ENCODE data around the gene PLCB1. TPM values are rescaled to one million over a fixed set of nuclear protein-coding genes. Genes with fewer than 3 reads are reported as not detected.

The PLCB1 gene
- total and polyA plus RNA-seq, 2 donors (not counting 3 experiments of a cell fraction or from before 2014, with no cell fraction given), result 10.2 to 53.4 TPM

DNA sequence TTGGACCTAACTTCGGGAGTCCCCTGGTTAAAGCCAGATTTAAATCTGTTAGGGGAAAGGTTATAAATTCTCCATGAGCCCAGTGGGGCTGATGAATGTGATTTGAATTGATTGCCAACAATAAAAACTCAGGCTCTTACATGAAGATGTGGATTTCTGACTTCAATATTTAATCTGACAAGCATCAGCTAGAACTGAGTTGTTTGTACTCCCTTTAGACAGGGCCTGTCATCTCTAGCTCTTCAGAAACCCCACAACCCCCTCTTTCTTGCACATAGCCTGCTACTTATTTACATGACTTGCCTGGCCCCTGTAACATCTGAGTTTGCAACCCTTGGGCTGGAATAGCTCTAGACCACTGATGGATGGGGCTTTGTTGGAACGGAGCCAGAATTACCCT is 745.2 kb downstream of the PLCB1 start:
- H4K20me1 ChIP-seq (replicated peaks; ENCODE audit: control insufficient read depth, extremely low read depth, insufficient read depth, low read length), result no peaks in the 10 kb centered on the region
- H3K79me2 ChIP-seq (ENCODE audit: control insufficient read depth, insufficient read depth, low read length), result no peaks in the 10 kb centered on the region
- no peak for TF ChIP-seq POLR2A (IDR thresholded peaks at IDR 0.05; ENCODE audit: low read depth, low read length)
- TF ChIP-seq, protein P1, sequence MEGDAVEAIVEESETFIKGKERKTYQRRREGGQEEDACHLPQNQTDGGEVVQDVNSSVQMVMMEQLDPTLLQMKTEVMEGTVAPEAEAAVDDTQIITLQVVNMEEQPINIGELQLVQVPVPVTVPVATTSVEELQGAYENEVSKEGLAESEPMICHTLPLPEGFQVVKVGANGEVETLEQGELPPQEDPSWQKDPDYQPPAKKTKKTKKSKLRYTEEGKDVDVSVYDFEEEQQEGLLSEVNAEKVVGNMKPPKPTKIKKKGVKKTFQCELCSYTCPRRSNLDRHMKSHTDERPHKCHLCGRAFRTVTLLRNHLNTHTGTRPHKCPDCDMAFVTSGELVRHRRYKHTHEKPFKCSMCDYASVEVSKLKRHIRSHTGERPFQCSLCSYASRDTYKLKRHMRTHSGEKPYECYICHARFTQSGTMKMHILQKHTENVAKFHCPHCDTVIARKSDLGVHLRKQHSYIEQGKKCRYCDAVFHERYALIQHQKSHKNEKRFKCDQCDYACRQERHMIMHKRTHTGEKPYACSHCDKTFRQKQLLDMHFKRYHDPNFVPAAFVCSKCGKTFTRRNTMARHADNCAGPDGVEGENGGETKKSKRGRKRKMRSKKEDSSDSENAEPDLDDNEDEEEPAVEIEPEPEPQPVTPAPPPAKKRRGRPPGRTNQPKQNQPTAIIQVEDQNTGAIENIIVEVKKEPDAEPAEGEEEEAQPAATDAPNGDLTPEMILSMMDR (IDR thresholded peaks at IDR 0.05; ENCODE audit: extremely low read depth in 1 of 2, insufficient read depth in 1 of 2, low read depth in 1 of 2, low read length in 2 of 2), result no peak
- TF ChIP-seq JUN (IDR thresholded peaks at IDR 0.05; ENCODE audit: borderline replicate concordance, insufficient read depth, insufficient read length, low read depth), result no peak
- TF ChIP-seq EZH2 (IDR thresholded peaks at IDR 0.05; ENCODE audit: borderline replicate concordance, low read depth, low read length, severe bottlenecking), result no peak
- ChIA-PET CTCF (no interaction called here), POLR2A (no interaction called here)
- no peak overlapping the region for H3K4me2 ChIP-seq (ENCODE audit: insufficient read depth, low read length)
- dilution Hi-C loops (cut with MboI; ENCODE audit: extremely low pct_ligation_motif_present, low sequenced_read_pairs), result no loop called here
- intact Hi-C loops (cut with micrococcal nuclease), result no loop called here
- BruUV-seq (replicated peaks), result no TSS peak
- no peak overlapping the region for H2AFZ ChIP-seq (ENCODE audit: low read depth, low read length)
- no peak overlapping the region for H3K9ac ChIP-seq (replicated peaks; ENCODE audit: extremely low read depth, insufficient read depth, low read length)
- H3K4me1 ChIP-seq (ENCODE audit: control insufficient read depth, extremely low read depth, insufficient read depth, low read length), result peaks cover 13% of the 10 kb centered on the region
- H3K36me3 ChIP-seq (ENCODE audit: control insufficient read depth in 2 of 2, extremely low read depth in 1 of 2, insufficient read depth in 2 of 2, low read length in 2 of 2), result no peaks in the 10 kb centered on the region
- DNase-seq (ENCODE audit: low read depth, low spot score) (no peak), FAIRE-seq (no peak)
- no peaks in the 10 kb centered on the region for H3K9me1 ChIP-seq (replicated peaks; ENCODE audit: control insufficient read depth, extremely low read depth, insufficient read depth, low read length)
- no peak overlapping the region for H3K4me3 ChIP-seq (replicated peaks in 1 of 3; ENCODE audit: insufficient read depth in 1 of 3, low read depth in 1 of 3, low read length in 3 of 3)
- H3K9me3 ChIP-seq (replicated peaks; ENCODE audit: control insufficient read depth, insufficient read depth, low read length), result no peaks in the 10 kb centered on the region
- no peaks in the 10 kb centered on the region for H3K27me3 ChIP-seq (ENCODE audit: control insufficient read depth in 2 of 2, insufficient read depth in 2 of 2, low read length in 2 of 2)
- H3K27ac ChIP-seq (ENCODE audit: insufficient read depth, low read depth, low read length), result no peak overlapping the region

DNA sequence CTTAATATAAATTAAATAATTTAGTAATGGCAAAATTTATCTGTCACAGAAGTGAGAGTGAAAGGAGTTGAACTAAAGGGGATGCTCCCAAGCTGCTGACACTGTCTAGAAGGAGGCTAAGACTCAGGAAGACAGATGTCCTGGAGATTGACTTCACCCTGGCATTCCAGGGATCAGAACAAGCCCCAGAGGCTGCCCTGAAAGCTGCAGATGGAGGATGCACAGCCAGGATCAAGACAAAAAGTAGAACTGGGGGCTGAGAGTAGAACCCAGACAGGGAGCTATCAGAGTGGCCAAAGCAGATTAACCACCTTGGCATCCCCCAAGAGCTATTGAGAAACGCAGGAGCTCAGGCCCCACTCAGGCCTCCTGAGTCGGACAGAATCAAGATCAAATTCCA is 747.6 kb downstream of the PLCB1 start:
- dilution Hi-C loops (cut with MboI; ENCODE audit: extremely low pct_ligation_motif_present, low sequenced_read_pairs), result no loop called here
- POLR2A ChIA-PET, result no interaction called here
- Histone ChIP-seq H3K4me3 (replicated peaks in 1 of 3; ENCODE audit: insufficient read depth in 1 of 3, low read depth in 1 of 3, low read length in 3 of 3) (no peak overlapping the region), H3K4me2 (ENCODE audit: insufficient read depth, low read length) (no peak overlapping the region), H3K9ac (replicated peaks; ENCODE audit: extremely low read depth, insufficient read depth, low read length) (no peak overlapping the region), H3K9me1 (replicated peaks; ENCODE audit: control insufficient read depth, extremely low read depth, insufficient read depth, low read length) (no peaks in the 10 kb centered on the region), H2AFZ (ENCODE audit: low read depth, low read length) (no peak overlapping the region), H3K79me2 (ENCODE audit: control insufficient read depth, insufficient read depth, low read length) (no peaks in the 10 kb centered on the region), H3K27me3 (ENCODE audit: control insufficient read depth in 2 of 2, insufficient read depth in 2 of 2, low read length in 2 of 2) (no peaks in the 10 kb centered on the region), H3K9me3 (replicated peaks; ENCODE audit: control insufficient read depth, insufficient read depth, low read length) (no peaks in the 10 kb centered on the region), H3K4me1 (ENCODE audit: control insufficient read depth, extremely low read depth, insufficient read depth, low read length) (peaks cover 10% of the 10 kb centered on the region), H3K36me3 (ENCODE audit: control insufficient read depth in 2 of 2, extremely low read depth in 1 of 2, insufficient read depth in 2 of 2, low read length in 2 of 2) (no peaks in the 10 kb centered on the region), H3K27ac (ENCODE audit: insufficient read depth, low read depth, low read length) (no peak overlapping the region), H4K20me1 (replicated peaks; ENCODE audit: control insufficient read depth, extremely low read depth, insufficient read depth, low read length) (no peaks in the 10 kb centered on the region)
- CTCF ChIA-PET, result interaction anchor here (1.2 to 1.5 kb wide), 2 partner anchors 26 to 90 kb away, joined by 3 to 10 read pairs; no protein-coding TSS in a partner anchor
- TF ChIP-seq, protein P1 (IDR thresholded peaks at IDR 0.05; ENCODE audit: extremely low read depth in 1 of 2, insufficient read depth in 1 of 2, low read depth in 1 of 2, low read length in 2 of 2), result no peak
- no peak for TF ChIP-seq FOS (IDR thresholded peaks at IDR 0.05; ENCODE audit: borderline replicate concordance, insufficient read depth, low read length)
- no peak for TF ChIP-seq GATA2 (IDR thresholded peaks at IDR 0.05; ENCODE audit: insufficient read depth, insufficient read length, low read depth, low read length)
- TF ChIP-seq JUN (IDR thresholded peaks at IDR 0.05; ENCODE audit: borderline replicate concordance, insufficient read depth, insufficient read length, low read depth), result no peak
- TF ChIP-seq, protein P2, sequence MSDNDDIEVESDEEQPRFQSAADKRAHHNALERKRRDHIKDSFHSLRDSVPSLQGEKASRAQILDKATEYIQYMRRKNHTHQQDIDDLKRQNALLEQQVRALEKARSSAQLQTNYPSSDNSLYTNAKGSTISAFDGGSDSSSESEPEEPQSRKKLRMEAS (IDR thresholded peaks at IDR 0.05; ENCODE audit: insufficient read depth, insufficient read length), result no peak
- no peak for TF ChIP-seq POLR2A (IDR thresholded peaks at IDR 0.05; ENCODE audit: low read depth, low read length)
- TF ChIP-seq EZH2 (IDR thresholded peaks at IDR 0.05; ENCODE audit: borderline replicate concordance, low read depth, low read length, severe bottlenecking), result no peak
- TF ChIP-seq POLR2AphosphoS5 (IDR thresholded peaks at IDR 0.05; ENCODE audit: insufficient read depth, low read depth, low read length), result no peak
- TF ChIP-seq MYC (IDR thresholded peaks at IDR 0.05; ENCODE audit: low read depth, low read length), result no peak
- DNase-seq (ENCODE audit: low read depth, low spot score), result no peak
- no TSS peak for BruUV-seq (replicated peaks)
- FAIRE-seq, result no peak
- intact Hi-C loops (cut with micrococcal nuclease), result no loop called here
